MM.1S (cell line): ENCODE data around the gene KCNMA1.

Experiments used
- DNase-seq: peaks from one replicate; pipeline ENCODE4 v3.0.0-alpha.2; 2015
- H2AFZ ChIP-seq: fragments of 300-600 bp; sonication (generic); 2 replicates; pipeline ENCODE4 v1.6.0; 2016; ENCODE audit warnings: antibody characterized with exemption, low read length
- H3F3A ChIP-seq: fragments of 300-600 bp; sonication (generic); 2 replicates; pipeline ENCODE4 v1.6.1; 2016; ENCODE audit warnings: mild to moderate bottlenecking, antibody characterized with exemption, low read length, moderate library complexity, mixed read lengths; ENCODE audit not compliant: insufficient read depth
- H3K27ac ChIP-seq: fragments of 300-600 bp; sonication (generic); 2 replicates; pipeline ENCODE4 v1.5.1; 2016; ENCODE audit warnings: mild to moderate bottlenecking, low read length
- H3K27me3 ChIP-seq: fragments of 300-600 bp; sonication (generic); replicated peaks from 2 replicates; pipeline ENCODE4 v1.6.0; 2016; ENCODE audit warnings: low read length; ENCODE audit not compliant: insufficient read depth
- H3K36me3 ChIP-seq: fragments of 300-600 bp; sonication (generic); replicated peaks from 2 replicates; pipeline ENCODE4 v1.6.1; 2016; ENCODE audit warnings: mild to moderate bottlenecking, low read length, mixed read lengths; ENCODE audit not compliant: insufficient read depth
- H3K4me1 ChIP-seq: fragments of 300-600 bp; sonication (generic); 2 replicates; pipeline ENCODE4 v1.6.1; 2016; ENCODE audit warnings: low read length, mixed read lengths
- H3K4me2 ChIP-seq: fragments of 300-600 bp; sonication (generic); 2 replicates; pipeline ENCODE4 v1.6.0; 2016; ENCODE audit warnings: low read depth, low read length
- H3K4me3 ChIP-seq: fragments of 300-600 bp; sonication (generic); 2 replicates; pipeline ENCODE4 v1.5.1; 2016; ENCODE audit warnings: low read length, mixed read lengths
- H3K79me2 ChIP-seq: fragments of 300-600 bp; sonication (generic); 2 replicates; pipeline ENCODE4 v1.6.1; 2016; ENCODE audit warnings: mixed run types, low read length, mixed read lengths
- H3K9ac ChIP-seq: fragments of 300-600 bp; sonication (generic); 2 replicates; pipeline ENCODE4 v1.6.1; 2016; ENCODE audit warnings: low read length, mixed read lengths
- H3K9me2 ChIP-seq: fragments of 300-600 bp; sonication (generic); replicated peaks from 2 replicates; pipeline ENCODE4 v1.6.1; 2016; ENCODE audit warnings: mild to moderate bottlenecking, low read length, mixed read lengths; ENCODE audit not compliant: insufficient read depth
- H3K9me3 ChIP-seq: fragments of 300-600 bp; sonication (generic); replicated peaks from 2 replicates; pipeline ENCODE4 v1.6.1; 2016; ENCODE audit warnings: mild to moderate bottlenecking, low read length, mixed read lengths; ENCODE audit not compliant: insufficient read depth
- H4K20me1 ChIP-seq: fragments of 300-600 bp; sonication (generic); 2 replicates; pipeline ENCODE4 v1.6.1; 2016; ENCODE audit warnings: mild to moderate bottlenecking, low read length, moderate library complexity, mixed read lengths; ENCODE audit not compliant: insufficient read depth
- EZH2 ChIP-seq: fragments of 300-600 bp; sonication (generic); optimal IDR thresholded peaks from 2 replicates; pipeline ENCODE3; 2017; ENCODE audit warnings: low read depth, mild to moderate bottlenecking, antibody characterized with exemption, low read length, mixed read lengths
- EZH2phosphoT487 ChIP-seq: fragments of 300-600 bp; sonication (generic); IDR thresholded peaks from 2 replicates; pipeline ENCODE4 v1.6.1; 2018; ENCODE audit warnings: antibody characterized with exemption, low read length
- TF ChIP-seq, protein P1 (sequence below): fragments of 300-600 bp; sonication (generic); IDR thresholded peaks from 2 replicates; pipeline ENCODE4 v1.5.1; 2016; ENCODE audit warnings: antibody characterized with exemption, low read length, mixed read lengths

The KCNMA1 gene

DNA sequence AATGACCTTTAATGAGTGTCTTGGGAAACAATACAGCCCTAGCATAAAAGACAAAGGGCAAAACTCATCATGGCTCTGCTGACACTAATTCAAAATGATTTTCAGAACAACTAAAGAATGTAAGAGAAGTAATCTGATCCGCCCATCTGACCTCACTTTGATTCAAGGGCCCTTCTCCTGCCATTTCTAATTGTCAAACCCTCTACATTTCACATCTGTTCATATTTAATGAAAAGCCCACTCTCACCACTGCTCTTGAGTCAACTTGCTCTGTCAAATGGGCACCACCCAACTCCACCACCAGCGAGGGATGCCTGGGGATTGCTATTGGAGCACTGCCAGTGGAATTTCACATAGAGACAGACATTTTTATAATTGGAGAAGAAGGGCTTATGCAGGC, 639.2 kb downstream of the KCNMA1 start:
- no peaks in the 10 kb centered on the region for H3K27me3 ChIP-seq
- DNase-seq = no peak

DNA sequence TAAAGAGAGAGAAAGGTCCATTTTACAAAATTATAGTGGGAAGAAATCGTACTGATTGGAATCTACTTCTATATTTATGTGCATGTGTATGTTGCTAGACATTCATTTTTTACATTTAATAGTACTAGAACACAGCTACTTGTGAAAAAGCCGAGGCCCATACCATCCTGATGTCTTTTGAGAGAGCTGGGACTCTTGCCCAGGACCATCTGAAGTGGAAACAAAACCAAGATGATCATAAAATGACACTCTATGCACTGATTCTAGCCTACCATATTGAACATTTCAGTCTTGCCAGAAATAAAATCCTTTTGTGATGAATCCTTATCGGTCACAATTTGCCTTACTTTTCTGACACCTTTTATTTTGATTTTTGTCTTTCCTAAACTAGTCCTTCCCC, 640.0 kb downstream of the KCNMA1 start:
- no peaks in the 10 kb centered on the region for H3K79me2 ChIP-seq
- no peaks in the 10 kb centered on the region for H3K4me1 ChIP-seq
- no peaks in the 10 kb centered on the region for H3K36me3 ChIP-seq
- H3K4me2 ChIP-seq = no peak overlapping the region
- DNase-seq = no peak
- no peaks in the 10 kb centered on the region for H3K9me3 ChIP-seq
- TF ChIP-seq, protein P1, sequence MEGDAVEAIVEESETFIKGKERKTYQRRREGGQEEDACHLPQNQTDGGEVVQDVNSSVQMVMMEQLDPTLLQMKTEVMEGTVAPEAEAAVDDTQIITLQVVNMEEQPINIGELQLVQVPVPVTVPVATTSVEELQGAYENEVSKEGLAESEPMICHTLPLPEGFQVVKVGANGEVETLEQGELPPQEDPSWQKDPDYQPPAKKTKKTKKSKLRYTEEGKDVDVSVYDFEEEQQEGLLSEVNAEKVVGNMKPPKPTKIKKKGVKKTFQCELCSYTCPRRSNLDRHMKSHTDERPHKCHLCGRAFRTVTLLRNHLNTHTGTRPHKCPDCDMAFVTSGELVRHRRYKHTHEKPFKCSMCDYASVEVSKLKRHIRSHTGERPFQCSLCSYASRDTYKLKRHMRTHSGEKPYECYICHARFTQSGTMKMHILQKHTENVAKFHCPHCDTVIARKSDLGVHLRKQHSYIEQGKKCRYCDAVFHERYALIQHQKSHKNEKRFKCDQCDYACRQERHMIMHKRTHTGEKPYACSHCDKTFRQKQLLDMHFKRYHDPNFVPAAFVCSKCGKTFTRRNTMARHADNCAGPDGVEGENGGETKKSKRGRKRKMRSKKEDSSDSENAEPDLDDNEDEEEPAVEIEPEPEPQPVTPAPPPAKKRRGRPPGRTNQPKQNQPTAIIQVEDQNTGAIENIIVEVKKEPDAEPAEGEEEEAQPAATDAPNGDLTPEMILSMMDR = no peak
- TF ChIP-seq EZH2 (no peak), EZH2phosphoT487 (no peak)
- H3K9ac ChIP-seq = no peak overlapping the region
- no peak overlapping the region for H3K4me3 ChIP-seq
- no peaks in the 10 kb centered on the region for H3K9me2 ChIP-seq
- H3K27me3 ChIP-seq = no peaks in the 10 kb centered on the region
- no peak overlapping the region for H3K27ac ChIP-seq
- no peak overlapping the region for H2AFZ ChIP-seq
- H4K20me1 ChIP-seq = no peaks in the 10 kb centered on the region
- no peaks in the 10 kb centered on the region for H3F3A ChIP-seq

More for the DNA sequence above, 639.2 kb downstream of the KCNMA1 start:
- TF ChIP-seq EZH2 (no peak), EZH2phosphoT487 (no peak)
- TF ChIP-seq, protein P1 = no peak
- H3K79me2 ChIP-seq = no peaks in the 10 kb centered on the region
- H3K4me3 ChIP-seq = no peak overlapping the region
- no peaks in the 10 kb centered on the region for H4K20me1 ChIP-seq
- no peaks in the 10 kb centered on the region for H3K36me3 ChIP-seq
- H3F3A ChIP-seq = no peaks in the 10 kb centered on the region
- H2AFZ ChIP-seq = no peak overlapping the region
- H3K9ac ChIP-seq = no peak overlapping the region
- H3K9me2 ChIP-seq = no peaks in the 10 kb centered on the region
- H3K27ac ChIP-seq = no peak overlapping the region
- H3K9me3 ChIP-seq = no peaks in the 10 kb centered on the region
- no peaks in the 10 kb centered on the region for H3K4me1 ChIP-seq
- H3K4me2 ChIP-seq = no peak overlapping the region

DNA sequence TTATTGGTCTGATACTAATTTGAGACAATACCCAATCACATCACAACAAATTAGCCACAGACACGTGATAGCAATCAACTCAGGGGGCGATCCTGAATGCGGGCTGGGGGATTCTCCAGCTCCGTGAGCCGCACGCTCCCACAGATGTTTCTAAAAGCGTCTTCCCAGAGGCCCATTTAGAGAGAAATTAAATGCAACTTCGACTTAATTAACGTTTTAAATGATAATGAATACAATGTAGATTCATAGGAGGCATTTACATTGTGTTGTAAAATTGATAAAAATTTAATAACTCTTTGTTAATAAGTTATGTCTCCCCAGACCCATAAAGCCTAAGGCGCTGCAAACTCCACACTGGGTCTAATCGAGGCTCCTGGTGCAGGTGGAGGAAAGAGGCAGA, 642.6 kb downstream of the KCNMA1 start:
- no peak overlapping the region for H3K4me2 ChIP-seq
- TF ChIP-seq, protein P1 = no peak
- no peak for TF ChIP-seq EZH2phosphoT487
- no peak for TF ChIP-seq EZH2
- no peaks in the 10 kb centered on the region for H3K4me1 ChIP-seq

More for the DNA sequence above, 642.6 kb downstream of the KCNMA1 start:
- Histone ChIP-seq H3K9me2 (no peaks in the 10 kb centered on the region), H3F3A (no peaks in the 10 kb centered on the region), H3K9me3 (no peaks in the 10 kb centered on the region), H2AFZ (no peak overlapping the region), H3K36me3 (no peaks in the 10 kb centered on the region), H3K4me3 (no peak overlapping the region), H3K79me2 (no peaks in the 10 kb centered on the region), H3K9ac (no peak overlapping the region), H3K27ac (no peak overlapping the region), H3K27me3 (no peaks in the 10 kb centered on the region), H4K20me1 (no peaks in the 10 kb centered on the region)
- DNase-seq = no peak
